Neural progenitor cell (in vitro differentiated cells): ENCODE results near the gene DENND5B. TPM values are rescaled to one million over a fixed set of nuclear protein-coding genes. Genes with fewer than 3 reads are reported as not detected.
A peak's percentile ranks its signal among the peaks of the same experiment; 100 is the strongest.

ENCODE experiments used
- DNase-seq: peaks from one replicate; pipeline ENCODE4 v3.0.0-alpha.2; 2016; ENCODE audit warnings: low spot score
- H2AFZ ChIP-seq: fragments of 200-600 bp; sonication (generic); replicated peaks from 2 replicates; pipeline ENCODE4 v1.6.1; 2016; ENCODE audit warnings: antibody characterized with exemption
- H3F3A ChIP-seq: fragments of 200-600 bp; sonication (generic); 2 replicates; pipeline ENCODE4 v1.6.1; 2016; ENCODE audit warnings: antibody characterized with exemption, low read depth
- H3K27ac ChIP-seq: fragments of 200-600 bp; sonication (generic); 2 replicates; pipeline ENCODE4 v1.5.1; 2016; ENCODE audit warnings: mild to moderate bottlenecking
- H3K27me3 ChIP-seq: fragments of 200-600 bp; sonication (generic); 2 replicates; pipeline ENCODE4 v1.6.1; 2016; ENCODE audit warnings: mild to moderate bottlenecking, moderate library complexity
- H3K36me3 ChIP-seq: fragments of 200-600 bp; sonication (generic); 2 replicates; pipeline ENCODE4 v1.5.1; 2016
- H3K4me1 ChIP-seq: fragments of 200-600 bp; sonication (generic); 2 replicates; pipeline ENCODE4 v1.6.1; 2016; ENCODE audit warnings: mixed run types
- H3K4me2 ChIP-seq: fragments of 200-600 bp; sonication (generic); 2 replicates; pipeline ENCODE4 v1.6.1; 2016
- H3K4me3 ChIP-seq: fragments of 200-600 bp; sonication (generic); 2 replicates; pipeline ENCODE4 v1.5.1; 2016
- H3K79me2 ChIP-seq: fragments of 200-600 bp; sonication (generic); 2 replicates; pipeline ENCODE4 v1.6.1; 2016; ENCODE audit warnings: low read depth
- H3K9ac ChIP-seq: fragments of 200-600 bp; sonication (generic); 2 replicates; pipeline ENCODE4 v1.6.1; 2016
- H3K9me3 ChIP-seq: fragments of 200-600 bp; sonication (generic); 2 replicates; pipeline ENCODE4 v1.5.1; 2016; ENCODE audit warnings: low read depth
- H4K20me1 ChIP-seq: fragments of 200-600 bp; sonication (generic); 2 replicates; pipeline ENCODE4 v1.6.1; 2016; ENCODE audit warnings: low read depth
- H3K27ac Mint-ChIP-seq: 3 replicates; pipeline ENCODE4 v1.8.0; 2021; ENCODE audit warnings: mixed read lengths
- H3K27me3 Mint-ChIP-seq: 2 replicates; pipeline ENCODE4 v1.8.0; 2022; ENCODE audit warnings: low read depth, mild to moderate bottlenecking, inconsistent platforms, moderate library complexity, mixed read lengths; ENCODE audit not compliant: insufficient read depth
- H3K36me3 Mint-ChIP-seq: 3 replicates; pipeline ENCODE4 v1.8.0; 2021; ENCODE audit warnings: mixed read lengths
- H3K4me1 Mint-ChIP-seq: 3 replicates; pipeline ENCODE4 v1.8.0; 2021; ENCODE audit warnings: mixed read lengths
- H3K4me3 Mint-ChIP-seq: 3 replicates; pipeline ENCODE4 v1.8.0; 2021; ENCODE audit warnings: mild to moderate bottlenecking, moderate library complexity, mixed read lengths
- H3K9me3 Mint-ChIP-seq: 3 replicates; pipeline ENCODE4 v1.8.0; 2020; ENCODE audit warnings: mixed read lengths
- EZH2 ChIP-seq: fragments of 200-600 bp; sonication (generic); IDR thresholded peaks from 2 replicates; pipeline ENCODE4 v1.6.1; 2017; ENCODE audit warnings: antibody characterized with exemption, mild to moderate bottlenecking, moderate library complexity
- EZH2phosphoT487 ChIP-seq: fragments of 200-600 bp; sonication (generic); IDR thresholded peaks from 2 replicates; pipeline ENCODE4 v1.6.1; 2017; ENCODE audit warnings: antibody characterized with exemption
- total RNA-seq: library from RNA; depleted of rRNA; stranded (reverse); fragments of >200 nt; gene quantifications from 2 replicates; pipeline ENCODE4 v1.2.3, GENCODE V29; 2015; ENCODE audit warnings: low replicate concordance
- TF ChIP-seq, protein P1 (sequence below): fragments of 200-600 bp; sonication (generic); IDR thresholded peaks from 2 replicates; pipeline ENCODE4 v1.5.1; 2017; ENCODE audit warnings: antibody characterized with exemption, mild to moderate bottlenecking

The DENND5B gene
- total RNA-seq, 1 donor from 2014 or later, result 24.2 TPM

DNA sequence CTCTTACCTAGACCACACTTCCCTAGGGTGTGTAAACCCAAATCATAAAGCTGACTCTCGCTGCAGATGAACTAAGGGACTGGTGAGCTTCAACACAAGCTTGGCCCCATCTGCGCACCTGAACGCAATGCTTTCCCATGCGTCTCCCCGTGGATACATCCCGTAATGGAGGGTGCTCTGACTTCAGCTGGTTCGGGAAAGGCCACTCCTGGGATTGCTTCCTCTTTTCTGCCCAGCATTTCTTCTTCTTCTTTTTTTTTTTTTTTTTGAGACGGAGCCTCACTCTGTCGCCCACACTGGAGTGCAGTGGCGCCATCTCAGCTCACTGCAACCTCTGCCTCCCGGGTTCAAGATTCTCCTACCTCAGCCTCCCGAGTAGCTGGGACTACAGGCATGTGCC is 40.9 kb upstream of the DENND5B start:
- Histone ChIP-seq H3K9ac (no peak overlapping the region), H3K9me3 (no peaks in the 10 kb centered on the region), H3K36me3 (no peaks in the 10 kb centered on the region), H3K79me2 (no peaks in the 10 kb centered on the region), H3K4me2 (no peak overlapping the region), H4K20me1 (no peaks in the 10 kb centered on the region), H3K4me3 (no peak overlapping the region), H3F3A (no peaks in the 10 kb centered on the region), H3K27ac (no peak overlapping the region), H3K27me3 (no peaks in the 10 kb centered on the region), H2AFZ (no peak overlapping the region), H3K4me1 (peaks cover 3% of the 10 kb centered on the region)
- Mint-ChIP-seq H3K27ac (peak overlapping the region; percentile 98), H3K27me3 (peaks cover 11% of the 10 kb centered on the region), H3K4me1 (peaks cover 40% of the 10 kb centered on the region), H3K36me3 (no peaks in the 10 kb centered on the region), H3K9me3 (no peaks in the 10 kb centered on the region), H3K4me3 (no peak overlapping the region)
- TF ChIP-seq EZH2phosphoT487 (no peak), EZH2 (no peak)
- TF ChIP-seq, protein P1, sequence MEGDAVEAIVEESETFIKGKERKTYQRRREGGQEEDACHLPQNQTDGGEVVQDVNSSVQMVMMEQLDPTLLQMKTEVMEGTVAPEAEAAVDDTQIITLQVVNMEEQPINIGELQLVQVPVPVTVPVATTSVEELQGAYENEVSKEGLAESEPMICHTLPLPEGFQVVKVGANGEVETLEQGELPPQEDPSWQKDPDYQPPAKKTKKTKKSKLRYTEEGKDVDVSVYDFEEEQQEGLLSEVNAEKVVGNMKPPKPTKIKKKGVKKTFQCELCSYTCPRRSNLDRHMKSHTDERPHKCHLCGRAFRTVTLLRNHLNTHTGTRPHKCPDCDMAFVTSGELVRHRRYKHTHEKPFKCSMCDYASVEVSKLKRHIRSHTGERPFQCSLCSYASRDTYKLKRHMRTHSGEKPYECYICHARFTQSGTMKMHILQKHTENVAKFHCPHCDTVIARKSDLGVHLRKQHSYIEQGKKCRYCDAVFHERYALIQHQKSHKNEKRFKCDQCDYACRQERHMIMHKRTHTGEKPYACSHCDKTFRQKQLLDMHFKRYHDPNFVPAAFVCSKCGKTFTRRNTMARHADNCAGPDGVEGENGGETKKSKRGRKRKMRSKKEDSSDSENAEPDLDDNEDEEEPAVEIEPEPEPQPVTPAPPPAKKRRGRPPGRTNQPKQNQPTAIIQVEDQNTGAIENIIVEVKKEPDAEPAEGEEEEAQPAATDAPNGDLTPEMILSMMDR, result no peak
- no peak for DNase-seq

DNA sequence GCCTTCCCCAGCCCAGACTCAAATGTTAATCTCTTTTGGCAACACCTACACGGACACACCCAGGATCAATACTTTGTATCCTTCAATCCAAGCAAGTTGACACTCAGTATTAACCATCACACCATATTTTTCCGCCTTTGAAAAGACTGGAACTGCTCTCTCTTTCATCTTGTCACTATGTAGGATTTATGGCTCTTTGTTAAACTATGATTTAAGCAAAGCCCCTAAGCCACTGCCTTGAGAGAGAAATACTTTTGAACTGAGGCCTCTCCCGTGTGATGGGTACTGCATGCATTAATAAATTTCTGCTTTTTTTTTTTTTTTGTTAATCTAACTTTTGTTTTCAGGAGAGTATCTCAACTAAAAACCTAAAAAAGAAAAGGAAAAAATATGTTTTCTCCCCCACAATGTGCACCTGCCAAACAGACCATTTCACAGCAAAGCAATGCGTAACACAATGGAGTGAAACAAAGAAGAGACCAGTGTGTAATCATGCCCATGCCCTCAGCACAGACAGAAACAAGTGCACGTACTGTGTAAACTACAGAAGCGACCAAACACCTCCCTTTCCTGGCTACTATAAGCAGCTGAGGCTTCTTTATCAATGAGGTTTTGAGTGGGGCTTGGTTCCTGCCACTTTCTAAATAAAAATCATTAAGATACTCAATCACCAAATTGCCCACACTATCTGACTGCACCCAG is 40.2 kb upstream of the DENND5B start:
- no peak for DNase-seq
- Mint-ChIP-seq H3K9me3 (no peaks in the 10 kb centered on the region), H3K4me3 (no peak overlapping the region), H3K4me1 (peaks cover 43% of the 10 kb centered on the region), H3K36me3 (no peaks in the 10 kb centered on the region), H3K27ac (peak overlapping the region; percentile 98), H3K27me3 (peaks cover 11% of the 10 kb centered on the region)
- Histone ChIP-seq H3K27me3 (no peaks in the 10 kb centered on the region), H2AFZ (no peak overlapping the region), H3K27ac (no peak overlapping the region), H4K20me1 (no peaks in the 10 kb centered on the region), H3K9ac (no peak overlapping the region), H3K4me2 (no peak overlapping the region), H3K36me3 (no peaks in the 10 kb centered on the region), H3K4me1 (peaks cover 6% of the 10 kb centered on the region), H3K4me3 (no peak overlapping the region), H3F3A (no peaks in the 10 kb centered on the region), H3K9me3 (no peaks in the 10 kb centered on the region), H3K79me2 (no peaks in the 10 kb centered on the region)
- TF ChIP-seq EZH2, result no peak
- TF ChIP-seq EZH2phosphoT487, result no peak
- TF ChIP-seq, protein P1, result no peak

DNA sequence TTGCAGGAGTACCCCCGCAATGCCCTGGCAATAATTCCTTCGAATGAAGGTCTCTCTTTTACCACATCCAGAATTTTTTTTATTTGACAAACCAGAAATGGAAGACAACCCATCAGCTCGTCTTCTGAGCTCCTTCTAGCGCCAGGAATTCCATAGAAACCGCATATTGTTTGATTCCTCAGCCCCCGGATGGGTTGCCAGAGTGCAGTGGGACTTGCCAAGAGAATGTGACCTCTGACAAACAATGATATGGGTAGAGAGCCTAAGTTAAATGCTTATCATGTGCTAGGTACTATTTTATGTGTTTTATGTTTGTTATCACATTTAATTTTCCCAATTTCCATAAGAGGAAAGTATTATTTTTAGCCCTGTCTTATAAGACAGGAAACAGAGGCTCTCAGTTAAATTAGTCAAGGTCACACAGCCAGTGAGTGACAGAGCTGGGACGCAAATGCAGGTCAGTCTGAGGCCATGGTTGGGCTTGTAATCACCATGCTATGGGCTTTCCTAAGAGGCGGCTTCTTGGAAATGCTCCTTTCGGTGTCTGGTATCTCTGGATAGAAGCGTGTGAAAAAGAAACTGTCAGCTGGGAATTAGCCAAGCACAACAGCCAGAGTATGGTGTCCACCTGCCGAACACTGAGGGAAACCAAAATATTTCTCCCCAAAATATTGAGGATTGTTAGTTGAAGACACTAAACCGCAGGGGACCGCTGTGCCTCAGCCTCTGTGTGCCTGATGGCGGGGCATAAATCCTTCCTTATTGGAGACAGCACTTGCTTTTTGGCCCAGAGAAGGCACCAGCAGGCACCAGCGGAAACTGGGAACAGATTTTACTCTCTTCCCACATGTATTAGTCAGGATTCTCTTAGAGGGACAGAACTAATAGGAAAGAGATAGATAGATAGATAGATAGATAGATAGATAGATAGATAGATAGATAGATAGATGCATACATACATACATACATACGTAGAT is 39.1 kb upstream of the DENND5B start:
- peaks cover 9% of the 10 kb centered on the region for H3K27me3 Mint-ChIP-seq
- H2AFZ ChIP-seq, result no peak overlapping the region

More for the DNA sequence above, 39.1 kb upstream of the DENND5B start:
- Histone ChIP-seq H3K4me1 (peaks cover 6% of the 10 kb centered on the region), H3K9ac (no peak overlapping the region), H3K27ac (no peak overlapping the region), H3K4me3 (no peak overlapping the region), H3F3A (no peaks in the 10 kb centered on the region), H3K36me3 (no peaks in the 10 kb centered on the region), H3K79me2 (no peaks in the 10 kb centered on the region), H3K9me3 (no peaks in the 10 kb centered on the region), H4K20me1 (no peaks in the 10 kb centered on the region), H3K4me2 (no peak overlapping the region), H3K27me3 (no peaks in the 10 kb centered on the region)
- no peaks in the 10 kb centered on the region for H3K9me3 Mint-ChIP-seq
- H3K4me1 Mint-ChIP-seq, result peaks cover 43% of the 10 kb centered on the region
- no peaks in the 10 kb centered on the region for H3K36me3 Mint-ChIP-seq
- no peak for TF ChIP-seq EZH2phosphoT487
- no peak for TF ChIP-seq EZH2
- TF ChIP-seq, protein P1, result no peak
- H3K27ac Mint-ChIP-seq, result peak overlapping the region; percentile 98
- H3K4me3 Mint-ChIP-seq, result peak overlapping the region; percentile 42
- DNase-seq, result no peak
